ENCODE results near the gene GSTK1. TPM values are rescaled to one million over a fixed set of nuclear protein-coding genes. Genes with fewer than 3 reads are reported as not detected.
"Not testable (repeated sequence)": the region's sequence is repeated elsewhere in the genome, so short reads cannot be mapped to it uniquely, and the experiment has no call there.

GSTK1 gene
- total RNA-seq, 6 donors from 2014 or later = 140 to 194 (median 158) TPM

- H3K27ac ChIP-seq = no peak overlapping the region
- no peaks in the 10 kb centered on the region for H3K9me3 ChIP-seq
- no peaks in the 10 kb centered on the region for H3K27me3 ChIP-seq
- DNase-seq (no peak), ATAC-seq (ENCODE audit: low FRiP score in 2 of 2) (no peak)
- WGBS, 2 donors = 91 to 94% methylated on average over 4 of the region's 4 CpGs
- no peak for TF ChIP-seq CTCF (IDR thresholded peaks at IDR 0.05)
- no peak for TF ChIP-seq POLR2AphosphoS5 (IDR thresholded peaks at IDR 0.05)
- TF ChIP-seq POLR2A (IDR thresholded peaks at IDR 0.05) = no peak
- TF ChIP-seq EP300 (IDR thresholded peaks at IDR 0.05) = no peak
- H3K4me1 ChIP-seq = peaks cover 0 to 7% (median 2%) of the 10 kb centered on the region in 4 donors
- no peaks in the 10 kb centered on the region for H3K36me3 ChIP-seq
- H3K4me3 ChIP-seq = no peak overlapping the region
Measured at GRCh38 chr7:143256932-143257331, 6.3 kb upstream of the GSTK1 start.

DNA sequence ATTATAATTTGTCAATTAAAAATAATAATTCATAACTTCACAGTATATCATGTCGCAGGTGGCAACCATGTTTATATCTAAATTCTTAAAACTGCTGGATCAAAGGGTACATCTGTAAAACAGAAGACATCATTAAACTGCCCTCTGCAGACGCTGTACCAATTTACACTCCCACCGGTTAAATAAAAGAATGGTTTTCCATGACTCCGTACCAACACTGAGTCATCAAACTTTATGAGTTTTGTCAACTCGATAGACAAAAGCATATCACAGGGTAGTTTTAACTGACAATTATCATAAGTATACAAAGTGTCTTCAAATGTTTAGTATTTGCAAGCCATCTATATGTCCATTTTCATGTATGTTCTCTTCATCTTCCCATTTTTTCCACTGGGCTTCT is 5.7 kb upstream of the GSTK1 start:
- TF ChIP-seq POLR2A (IDR thresholded peaks at IDR 0.05) (no peak), POLR2AphosphoS5 (IDR thresholded peaks at IDR 0.05) (no peak), EP300 (IDR thresholded peaks at IDR 0.05) (no peak), CTCF (IDR thresholded peaks at IDR 0.05) (no peak)
- Histone ChIP-seq H3K27me3 (no peaks in the 10 kb centered on the region), H3K4me1 (peaks cover under 1 to 8% (median 2%) of the 10 kb centered on the region in 4 donors), H3K4me3 (no peak overlapping the region), H3K27ac (no peak overlapping the region), H3K9me3 (no peaks in the 10 kb centered on the region), H3K36me3 (no peaks in the 10 kb centered on the region)
- WGBS, 2 donors = 93% methylated on average over 5 of the region's 5 CpGs
- ATAC-seq (ENCODE audit: low FRiP score in 2 of 2) (no peak), DNase-seq (no peak)

GRCh38 chr7:143258831-143259230 is 4.4 kb upstream of the GSTK1 start:
- H3K4me3 ChIP-seq = no peak overlapping the region
- peak in 1 of 2 donors; percentile 36 for DNase-seq
- WGBS, 2 donors = 17 to 27% methylated on average over 2 of the region's 2 CpGs
- TF ChIP-seq EP300 (IDR thresholded peaks at IDR 0.05) (no peak), CTCF (IDR thresholded peaks at IDR 0.05) (no peak), POLR2AphosphoS5 (IDR thresholded peaks at IDR 0.05) (no peak), POLR2A (IDR thresholded peaks at IDR 0.05) (no peak)
- no peaks in the 10 kb centered on the region for H3K36me3 ChIP-seq
- no peaks in the 10 kb centered on the region for H3K9me3 ChIP-seq
- H3K4me1 ChIP-seq = peaks cover 4 to 15% (median 6%) of the 10 kb centered on the region in 4 donors
- no peaks in the 10 kb centered on the region for H3K27me3 ChIP-seq
- H3K27ac ChIP-seq = peak overlapping the region in 2 of 4 donors; percentile 42 to 55
- no peak for ATAC-seq (ENCODE audit: low FRiP score in 2 of 2)

DNA sequence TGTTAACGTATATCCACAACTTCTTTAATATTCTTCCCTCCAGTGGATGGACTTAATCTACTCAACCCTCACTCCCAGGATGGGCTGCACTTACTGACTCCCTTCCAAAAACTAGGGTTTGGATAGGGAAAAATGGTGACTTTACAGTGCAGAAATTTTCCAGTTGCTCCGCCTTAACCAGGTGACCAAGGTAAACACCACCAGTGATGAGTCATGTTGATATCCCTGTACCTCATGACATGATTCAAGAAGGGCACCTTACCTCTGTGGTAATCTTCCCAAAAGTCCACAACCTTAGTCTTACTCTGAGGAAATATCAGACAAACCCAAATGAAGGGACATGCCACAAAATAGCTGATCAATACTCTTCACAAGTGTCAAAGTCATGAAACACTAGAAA is 3.5 kb upstream of the GSTK1 start:
- Histone ChIP-seq H3K4me1 (peaks cover 11 to 23% (median 15%) of the 10 kb centered on the region in 4 donors), H3K9me3 (no peaks in the 10 kb centered on the region), H3K36me3 (no peaks in the 10 kb centered on the region), H3K4me3 (no peak overlapping the region), H3K27ac (no peak overlapping the region), H3K27me3 (no peaks in the 10 kb centered on the region)
- DNase-seq (no peak), ATAC-seq (ENCODE audit: low FRiP score in 2 of 2) (no peak)
- 83 to 96% methylated on average over 2 of the region's 2 CpGs for WGBS, 2 donors
- TF ChIP-seq POLR2AphosphoS5 (IDR thresholded peaks at IDR 0.05) (no peak), POLR2A (IDR thresholded peaks at IDR 0.05) (no peak), CTCF (IDR thresholded peaks at IDR 0.05) (no peak)

DNA sequence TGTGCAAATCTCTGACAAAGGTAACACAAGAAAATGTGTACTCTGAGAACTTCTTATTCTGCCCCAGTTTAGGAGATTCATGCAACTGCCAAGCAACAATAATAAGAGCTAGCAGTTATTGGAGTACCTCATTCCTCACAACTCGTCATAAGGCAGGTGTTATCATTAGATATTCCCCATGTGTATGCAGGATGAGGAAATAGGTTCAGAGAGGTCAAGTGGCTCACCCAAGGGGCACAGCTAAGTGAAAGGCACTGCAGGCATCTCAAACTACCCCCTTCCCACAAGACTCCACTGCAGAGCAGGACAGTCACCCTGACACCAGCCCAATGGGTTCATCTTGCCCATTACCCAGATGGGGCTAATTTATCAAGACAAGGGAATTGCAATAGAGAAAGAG is 1.3 kb upstream of the GSTK1 start:
- H3K27ac ChIP-seq = no peak overlapping the region
- H3K9me3 ChIP-seq = no peaks in the 10 kb centered on the region
- H3K36me3 ChIP-seq = peaks cover 0 to 3% (median under 1%) of the 10 kb centered on the region in 4 donors
- H3K4me1 ChIP-seq = peaks cover 17 to 30% (median 18%) of the 10 kb centered on the region in 4 donors
- WGBS, 2 donors = 50 to 79% methylated on average over 1 of the region's 1 CpG
- ATAC-seq (ENCODE audit: low FRiP score in 2 of 2) = no peak
- TF ChIP-seq EP300 (IDR thresholded peaks at IDR 0.05) (no peak), CTCF (IDR thresholded peaks at IDR 0.05) (no peak), POLR2AphosphoS5 (IDR thresholded peaks at IDR 0.05) (no peak), POLR2A (IDR thresholded peaks at IDR 0.05) (no peak)
- DNase-seq = no peak
- no peaks in the 10 kb centered on the region for H3K27me3 ChIP-seq
- no peak overlapping the region for H3K4me3 ChIP-seq

DNA sequence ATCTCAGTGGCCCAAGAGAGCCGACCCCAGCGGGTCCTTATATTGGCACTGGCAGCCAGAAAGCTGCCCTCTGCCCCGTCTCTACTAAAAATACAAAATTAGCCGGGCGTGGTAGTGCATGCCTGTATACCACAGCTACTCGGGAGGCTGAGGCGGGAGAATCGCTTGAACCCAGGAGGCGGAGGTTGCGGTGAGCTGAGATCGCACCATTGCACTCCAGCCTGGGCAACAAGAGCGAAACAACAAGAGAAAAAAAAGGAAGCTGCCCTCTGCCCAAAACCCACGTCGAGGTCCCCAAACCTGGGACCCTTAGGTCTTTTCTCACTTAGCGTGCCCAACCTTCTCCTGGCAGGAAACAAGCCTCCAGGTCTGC is 941 bp downstream of the GSTK1 start:
- not testable (repeated sequence) for DNase-seq; ATAC-seq (ENCODE audit: low FRiP score in 2 of 2); H3K27me3 ChIP-seq; H3K9me3 ChIP-seq
- Histone ChIP-seq H3K4me1 (peaks cover 15 to 22% (median 17%) of the 10 kb centered on the region in 4 donors), H3K4me3 (peak overlapping the region; percentile 51 to 93 (median 79)), H3K36me3 (peaks cover 14 to 26% (median 20%) of the 10 kb centered on the region in 4 donors), H3K27ac (peak overlapping the region; percentile 80 to 92 (median 88))
- WGBS, 2 donors = 61 to 62% methylated on average over 15 of the region's 15 CpGs
